Lower leg skin (tissue), 4 donors: ENCODE measurements around the gene FGD6. TPM values are rescaled to one million over a fixed set of nuclear protein-coding genes. Genes with fewer than 3 reads are reported as not detected.
"Not testable (repeated sequence)": the region's sequence is repeated elsewhere in the genome, so short reads cannot be mapped to it uniquely, and the experiment has no call there.

Experiments
- DNase-seq, 2 donors: peaks; one replicate each; pipeline ENCODE4 v3.0.0-alpha.2; 2019; ENCODE audit warnings: low spot score in 2 of 2
- H3K4me3 ChIP-seq: fragments of 200-600 bp; sonication (generic); 2 replicates; pipeline ENCODE4 v1.5.1; 2017; ENCODE audit warnings: mild to moderate bottlenecking, low read depth; ENCODE audit not compliant: poor library complexity, severe bottlenecking
- CTCF ChIP-seq, 3 donors: fragments of 450-650 bp; IDR thresholded peaks; one replicate each; pipeline ENCODE4 v1.5.1; 2016; ENCODE audit warnings: antibody characterized with exemption in 3 of 3, mild to moderate bottlenecking in 3 of 3, moderate library complexity in 2 of 3
- POLR2A ChIP-seq, 2 donors: fragments of 450-650 bp; IDR thresholded peaks; one replicate each; pipeline ENCODE4 v1.6.1; 2016 to 2017; ENCODE audit warnings: antibody characterized with exemption in 2 of 2, mild to moderate bottlenecking in 1 of 2, moderate library complexity in 1 of 2
- WGBS, 2 donors: methylation state at CpG; one replicate each; pipeline ENCODE4 v1.1.5; 2018; 5-methylcytosine and 5-hydroxymethylcytosine counted together
- intact Hi-C: fragments of 100-400 bp; cut with DNase I; formaldehyde crosslinking; loops from one replicate; pipeline ENCODE4 v1.15.0; 2023; ENCODE audit warnings: low total_unique reads
- total RNA-seq, 4 donors: library from RNA; depleted of rRNA; stranded (reverse); fragments of >200 nt; gene quantifications; one replicate each; pipeline ENCODE4 v1.1.0, GENCODE V29; 2016

The FGD6 gene
- total RNA-seq, 4 donors from 2014 or later, result 13.9 to 19.1 (median 14.7) TPM

GRCh38 chr12:95099270-95099790, 117.9 kb downstream of the FGD6 start:
- no peak overlapping the region for H3K4me3 ChIP-seq
- intact Hi-C loops, result no loop called here
- WGBS, 2 donors, result 92 to 97% methylated on average over 4 of the region's 4 CpGs
- no peak for DNase-seq
- no peak for TF ChIP-seq POLR2A (IDR thresholded peaks at IDR 0.05)
- TF ChIP-seq CTCF (IDR thresholded peaks at IDR 0.05), result no peak

GRCh38 chr12:95096852-95097251, 120.4 kb downstream of the FGD6 start:
- no peak for DNase-seq
- intact Hi-C loops, result no loop called here
- 36 to 48% methylated on average over 3 of the region's 3 CpGs for WGBS, 2 donors

GRCh38 chr12:95096378-95096777, 120.9 kb downstream of the FGD6 start:
- DNase-seq, result no peak
- no peak overlapping the region for H3K4me3 ChIP-seq
- intact Hi-C loops, result no loop called here
- TF ChIP-seq POLR2A (IDR thresholded peaks at IDR 0.05), result no peak
- no peak for TF ChIP-seq CTCF (IDR thresholded peaks at IDR 0.05)
- WGBS, 2 donors, result 69 to 70% methylated on average over 2 of the region's 2 CpGs

More at GRCh38 chr12:95096852-95097251, 120.4 kb downstream of the FGD6 start:
- no peak for TF ChIP-seq POLR2A (IDR thresholded peaks at IDR 0.05)
- no peak for TF ChIP-seq CTCF (IDR thresholded peaks at IDR 0.05)
- no peak overlapping the region for H3K4me3 ChIP-seq

- WGBS, 2 donors, result 80 to 91% methylated on average over 2 of the region's 2 CpGs
- intact Hi-C loops, DNase-seq, H3K4me3 ChIP-seq: not testable (repeated sequence)
Measured at GRCh38 chr12:95095866-95096265, 121.4 kb downstream of the FGD6 start.

GRCh38 chr12:95089462-95089861, 127.8 kb downstream of the FGD6 start:
- no peak for DNase-seq
- TF ChIP-seq POLR2A (IDR thresholded peaks at IDR 0.05), result no peak
- TF ChIP-seq CTCF (IDR thresholded peaks at IDR 0.05), result no peak
- H3K4me3 ChIP-seq, result no peak overlapping the region
- 73 to 86% methylated on average over 1 of the region's 1 CpG for WGBS, 2 donors
- intact Hi-C loops, result no loop called here

- H3K4me3 ChIP-seq, result no peak overlapping the region
- WGBS, 2 donors, result 71 to 79% methylated on average over 3 of the region's 3 CpGs
- TF ChIP-seq POLR2A (IDR thresholded peaks at IDR 0.05) (no peak), CTCF (IDR thresholded peaks at IDR 0.05) (no peak)
- no peak for DNase-seq
- intact Hi-C loops, result no loop called here
Measured at GRCh38 chr12:95088379-95088778, 128.9 kb downstream of the FGD6 start.
